Stimulated activated CD8-positive, alpha-beta memory T cell treated with anti-CD3 and anti-CD28 coated beads, Interleukin-12 subunit alpha, Interleukin-12 subunit beta, amount 100 ng/mL, for 4 hours (primary cell): ENCODE results near the gene MOK.

Experiments used
- DNase-seq: peaks from one replicate; pipeline ENCODE4 v3.0.0-alpha.2; 2020; ENCODE audit warnings: low read depth

MOK gene

DNA sequence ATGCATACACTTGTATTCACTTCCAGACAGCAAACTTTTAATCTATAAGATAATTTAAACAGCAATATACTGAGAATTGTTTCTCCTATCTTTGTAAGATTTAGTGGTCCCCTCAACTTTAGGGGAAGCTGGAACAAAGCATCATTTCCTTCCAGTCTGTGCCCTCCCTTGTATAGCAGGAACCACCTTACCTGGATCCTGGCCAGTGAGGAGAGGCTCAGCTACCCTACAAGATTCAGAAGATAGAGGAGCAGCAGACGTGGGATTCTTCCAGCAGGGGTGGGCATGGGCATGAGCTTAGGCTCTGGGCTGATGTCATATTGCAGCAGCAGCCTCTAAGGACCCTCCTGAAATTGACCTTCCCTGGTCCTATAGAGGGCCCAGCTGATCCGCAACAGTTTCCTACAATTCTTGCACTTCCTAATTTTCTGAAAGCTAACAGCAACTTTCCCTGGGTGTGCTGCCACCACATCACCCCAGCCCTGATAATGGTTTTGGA lies 21.3 kb downstream of the MOK start:
- no peak for DNase-seq

DNA sequence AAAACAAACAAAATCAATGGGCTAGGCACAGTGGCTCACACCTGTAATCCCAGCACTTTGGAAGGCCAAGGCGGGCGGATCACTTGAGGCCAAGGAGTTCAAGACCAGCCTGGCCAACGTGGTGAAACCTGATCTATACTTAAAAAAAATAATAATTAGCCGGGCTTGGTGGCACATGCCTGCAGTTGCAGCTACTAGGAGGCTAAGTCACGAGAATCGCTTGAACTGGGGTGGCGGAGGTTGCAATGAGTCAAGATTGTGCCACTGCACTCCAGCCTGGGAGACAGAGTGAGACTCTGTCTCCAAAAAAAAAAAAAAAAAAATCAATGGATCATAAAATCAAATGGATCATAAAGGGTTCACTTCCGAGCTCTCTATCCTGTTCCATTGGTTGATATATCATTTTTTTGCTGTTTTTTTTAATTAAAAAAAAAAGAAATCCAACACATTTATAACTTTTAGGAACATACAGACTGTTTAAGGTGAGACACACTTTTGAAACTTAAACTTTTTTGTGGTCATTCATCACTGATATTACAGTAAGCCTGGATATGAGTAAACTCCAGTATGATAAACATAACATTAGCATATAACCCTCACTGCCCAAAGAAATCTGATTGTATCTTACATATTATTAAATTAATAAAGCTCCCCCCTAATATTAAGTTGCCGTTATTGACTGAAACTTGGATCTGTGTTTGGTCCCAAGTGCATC lies 22.1 kb downstream of the MOK start:
- DNase-seq: no peak

DNA sequence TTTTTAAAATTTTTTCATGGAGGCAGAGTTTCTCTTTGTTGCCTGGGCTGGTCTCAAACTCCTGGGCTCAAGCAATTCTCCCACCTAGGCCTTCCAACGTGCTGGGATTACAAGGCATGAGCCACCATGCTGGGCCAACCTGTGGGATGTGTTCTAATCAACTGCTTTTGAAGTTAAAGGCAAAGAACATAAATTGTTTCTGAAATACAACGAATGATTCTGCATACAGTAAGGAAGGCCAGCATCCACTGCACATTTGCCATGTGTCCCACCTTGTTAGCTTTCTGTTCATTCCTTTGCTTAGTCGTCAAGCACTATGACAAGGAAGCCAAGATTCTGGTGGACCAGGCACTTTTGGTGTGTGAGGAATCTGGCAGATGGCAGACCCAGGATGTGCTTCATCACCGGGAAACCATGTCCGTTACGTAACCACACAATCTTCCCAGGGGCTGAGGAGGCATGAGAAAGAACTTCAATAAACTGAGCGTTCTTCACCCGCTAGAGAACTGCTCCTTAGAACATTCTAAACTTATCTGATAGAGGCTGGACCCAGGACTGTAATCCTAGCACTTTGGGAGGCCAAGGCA lies 24.5 kb downstream of the MOK start:
- no peak for DNase-seq

DNA sequence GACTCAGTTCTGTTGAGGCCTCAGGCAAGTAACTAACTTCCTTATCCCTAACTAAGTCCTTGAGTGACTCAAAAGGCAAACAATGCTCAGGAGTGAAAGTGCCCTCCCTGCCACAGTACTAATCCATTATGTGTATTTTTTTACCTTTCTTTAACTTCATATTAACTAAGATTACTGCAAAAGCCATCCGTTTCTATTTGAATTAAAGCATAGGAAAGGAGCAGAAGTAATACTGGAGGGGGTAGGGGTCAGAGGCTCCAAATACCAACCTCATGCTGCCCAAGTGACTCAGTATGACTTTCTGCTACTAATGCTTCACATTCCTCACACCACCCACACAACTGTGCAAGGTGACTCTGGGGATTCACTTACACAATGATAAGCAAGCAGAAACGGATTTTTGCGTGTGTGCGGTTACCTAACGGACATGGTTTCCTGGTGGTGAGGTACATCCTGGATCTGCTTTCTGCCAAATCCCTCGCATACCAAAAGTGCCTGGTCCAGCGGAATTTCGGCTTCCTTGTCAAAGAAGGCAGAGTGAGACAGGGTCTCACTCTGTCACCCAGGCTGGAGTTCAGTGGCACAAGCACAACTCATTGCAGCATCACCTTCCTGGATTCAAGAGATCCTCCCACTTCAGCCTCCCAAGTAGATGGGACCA lies 25.1 kb downstream of the MOK start:
- no peak for DNase-seq

GRCh38 chr14:102279282-102279681 lies 25.7 kb downstream of the MOK start:
- no peak for DNase-seq

DNA sequence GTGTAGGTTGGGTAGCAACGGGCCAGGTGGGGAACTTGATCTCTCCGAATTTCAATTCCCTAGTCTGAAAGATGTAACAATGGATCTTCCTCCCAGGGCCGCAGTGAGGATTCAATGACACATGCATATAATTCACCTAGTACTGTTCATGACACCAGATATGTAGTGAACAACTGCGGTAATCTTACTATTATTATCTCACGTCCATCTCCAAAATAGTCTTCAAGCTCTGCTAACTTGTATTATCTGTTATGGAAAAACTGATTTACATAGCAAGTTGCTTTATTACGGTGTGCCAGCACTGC lies 26.4 kb downstream of the MOK start:
- no peak for DNase-seq

DNA sequence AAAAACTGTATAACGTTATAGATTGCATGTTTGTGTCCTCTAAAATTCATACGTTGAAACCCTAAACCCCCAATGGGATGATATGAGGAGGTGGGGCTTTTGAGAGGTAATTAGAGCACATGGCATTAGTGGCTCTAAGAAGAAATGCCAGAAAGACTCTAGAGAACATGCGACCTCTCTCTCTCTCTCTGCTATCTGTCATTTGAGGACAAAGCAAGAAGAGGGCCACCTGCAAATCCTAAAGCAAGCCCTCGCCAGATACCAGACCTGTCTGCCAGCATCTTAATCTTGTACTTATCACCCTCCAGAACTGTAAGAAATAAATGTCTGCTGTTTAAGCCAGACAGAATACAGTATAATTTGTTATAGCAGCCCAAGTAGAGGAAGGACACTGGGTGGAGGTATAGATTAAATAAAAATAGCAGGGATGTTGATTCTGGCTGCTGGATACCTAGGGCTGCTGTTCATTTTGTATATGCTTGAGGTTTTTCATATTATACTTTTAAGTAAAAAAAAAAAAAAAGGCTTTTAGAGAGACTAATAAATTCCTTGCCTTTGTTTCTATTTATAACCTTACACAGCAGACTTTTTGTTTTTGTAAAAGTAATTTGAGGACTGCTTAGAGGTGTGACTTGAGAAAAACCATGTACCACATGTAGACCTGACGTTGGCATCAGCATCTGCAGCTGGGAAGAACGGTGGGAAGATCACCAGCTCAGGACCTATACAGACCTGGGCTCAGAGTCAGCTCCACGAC lies 26.9 kb downstream of the MOK start:
- no peak for DNase-seq

DNA sequence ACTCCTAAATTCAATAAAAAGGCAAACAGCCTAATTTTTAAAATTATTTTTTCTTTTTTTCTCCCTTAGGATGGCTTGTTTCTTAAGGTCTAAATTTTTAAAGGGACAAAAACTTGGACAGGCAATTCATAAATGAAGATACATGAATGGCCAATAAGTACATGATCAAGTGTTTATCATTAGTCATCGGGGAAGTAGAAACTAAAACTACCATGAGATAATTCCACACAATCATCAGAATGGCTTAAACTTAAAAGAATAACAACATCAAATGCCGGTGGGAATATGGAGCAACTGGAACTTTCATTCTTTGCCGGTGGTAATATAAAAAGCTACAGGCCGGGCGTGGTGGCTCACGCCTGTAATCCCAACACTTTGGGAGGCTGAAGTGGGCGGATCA lies 29.1 kb downstream of the MOK start:
- no peak for DNase-seq

GRCh38 chr14:102272392-102272791 lies 32.6 kb downstream of the MOK start:
- no peak for DNase-seq

- DNase-seq: no peak
Measured at GRCh38 chr14:102264775-102265174, 40.2 kb downstream of the MOK start.

DNA sequence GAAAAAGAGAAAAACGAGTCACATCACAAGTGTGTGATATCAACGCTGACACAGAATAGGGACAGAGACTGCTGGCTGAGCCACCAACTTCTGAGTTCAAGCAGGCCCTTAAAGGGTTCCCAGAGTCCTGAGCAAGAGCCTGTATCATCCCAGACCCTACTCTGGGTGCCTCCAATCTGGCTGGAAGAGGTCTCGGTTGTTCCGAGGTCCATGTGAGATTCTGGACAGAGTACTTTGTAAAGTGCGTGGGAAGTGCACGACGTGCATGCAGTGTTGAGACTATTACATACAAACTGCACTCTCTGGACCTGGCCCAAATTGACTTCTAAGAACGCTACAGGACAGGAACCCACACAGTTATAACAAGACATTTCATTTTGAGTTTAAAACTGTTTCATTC lies 40.6 kb downstream of the MOK start:
- no peak for DNase-seq

DNA sequence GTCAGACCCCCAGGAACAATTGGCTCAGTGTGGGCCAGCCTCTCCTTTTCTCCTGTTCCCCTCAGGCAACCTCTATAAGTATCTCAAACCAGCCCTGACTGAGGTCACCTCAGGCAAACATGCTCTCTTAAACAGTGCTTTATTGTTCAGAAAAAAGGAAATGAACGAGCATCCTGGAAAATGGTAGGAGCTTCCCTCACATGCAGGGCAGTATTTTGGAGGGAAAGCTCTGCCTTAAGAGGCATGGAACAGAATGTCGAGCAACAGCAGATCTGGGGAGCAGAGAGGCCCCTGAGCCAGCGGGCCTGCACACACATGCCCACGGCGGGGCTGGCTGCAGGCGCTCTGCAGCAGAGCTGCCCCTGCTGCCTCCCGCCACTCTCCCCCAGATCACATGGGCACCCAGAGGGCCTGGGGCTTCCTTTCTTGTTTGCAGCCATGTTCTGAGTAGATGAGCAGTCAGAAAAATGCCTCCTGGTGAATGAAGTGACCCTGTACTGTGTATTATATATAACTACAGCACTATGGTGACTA lies 42.0 kb downstream of the MOK start:
- no peak for DNase-seq

DNA sequence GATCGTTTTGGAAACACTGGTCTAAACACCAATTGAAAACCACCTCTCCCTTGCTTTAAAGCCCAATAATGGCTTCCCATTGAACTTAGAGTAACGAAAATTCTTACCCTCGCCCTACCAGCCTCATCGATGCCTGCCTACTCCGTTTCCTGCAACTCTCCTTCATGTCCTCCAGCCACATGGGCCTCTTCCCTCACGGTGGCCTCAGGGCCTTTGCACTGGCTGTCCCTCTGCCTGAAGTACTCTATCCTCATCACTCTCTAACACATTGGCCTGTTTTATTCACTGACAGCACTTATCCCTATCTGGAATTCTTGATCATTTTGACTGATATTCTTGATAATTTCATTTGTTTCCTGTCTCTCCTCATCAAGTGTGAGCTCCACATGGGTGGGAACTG lies 46.8 kb downstream of the MOK start:
- DNase-seq: no peak

- DNase-seq: no peak
Measured at GRCh38 chr14:102256716-102257115, 48.2 kb downstream of the MOK start.

- DNase-seq: no peak
Measured at GRCh38 chr14:102255401-102256190, 49.4 kb downstream of the MOK start.

DNA sequence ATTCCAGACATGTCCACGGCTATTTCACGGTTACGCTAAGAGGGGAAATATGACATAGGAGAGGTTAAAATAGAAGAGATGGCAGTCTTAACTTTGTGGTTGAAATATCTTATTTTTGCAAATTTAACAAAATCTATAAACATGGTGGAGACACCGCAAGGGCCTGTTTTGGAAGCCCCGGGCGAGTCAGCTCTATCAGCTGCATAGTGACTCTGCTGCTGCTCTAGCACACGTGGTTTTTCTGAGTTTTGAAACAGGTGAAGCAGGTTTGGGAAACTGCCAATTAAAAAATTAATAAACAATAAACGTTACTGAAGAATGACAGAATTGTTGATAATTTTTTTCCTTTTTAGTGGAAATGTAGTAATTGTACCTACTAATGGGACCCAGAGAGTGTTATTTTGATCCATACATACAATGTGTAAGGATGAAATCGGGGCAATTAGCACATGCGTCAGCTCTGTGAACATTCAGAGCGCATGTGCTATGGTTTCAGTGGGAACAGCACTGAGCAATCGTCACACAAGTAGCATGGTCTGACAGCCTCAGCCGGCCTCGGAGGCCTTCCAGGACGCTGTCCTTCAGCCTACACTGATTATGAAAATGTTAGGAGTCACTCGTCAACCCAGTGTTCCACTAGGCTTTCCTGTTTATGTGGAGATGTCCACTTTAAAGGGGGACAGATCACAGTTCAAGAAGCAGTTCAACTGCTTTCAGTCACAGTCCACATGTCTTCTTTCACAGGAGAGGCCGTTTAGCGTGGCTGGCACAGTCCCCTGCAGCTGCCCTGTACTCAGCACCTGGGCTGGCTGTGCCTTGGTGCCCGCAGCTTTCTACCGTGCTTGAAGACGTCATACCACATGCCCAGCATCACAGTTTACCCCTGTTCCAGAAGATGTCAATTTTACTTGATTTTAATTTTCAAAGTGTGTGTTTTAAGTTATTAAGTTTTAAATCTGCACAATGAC lies 51.8 kb downstream of the MOK start:
- DNase-seq: no peak

- no peak for DNase-seq
Measured at GRCh38 chr14:102251161-102251560, 53.8 kb downstream of the MOK start.

DNA sequence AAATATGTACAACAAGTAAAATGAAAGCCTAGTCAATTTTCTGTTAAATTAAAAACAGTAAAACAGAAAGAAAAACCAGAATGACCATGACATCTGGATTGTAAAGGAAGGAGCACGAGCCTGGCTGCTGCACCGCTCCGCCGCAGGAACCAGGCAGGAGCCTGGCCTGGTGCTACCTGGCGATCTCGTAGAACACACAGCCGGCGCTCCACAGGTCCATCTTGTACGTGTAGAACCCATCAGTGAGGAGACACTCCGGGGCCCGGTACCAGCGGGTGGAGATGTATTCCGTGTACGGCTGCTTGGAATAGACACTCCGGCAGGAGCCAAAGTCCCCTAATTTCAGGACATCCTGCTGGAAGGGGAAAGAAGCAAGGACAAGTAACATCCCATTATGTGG lies 54.3 kb downstream of the MOK start:
- DNase-seq: no peak

DNA sequence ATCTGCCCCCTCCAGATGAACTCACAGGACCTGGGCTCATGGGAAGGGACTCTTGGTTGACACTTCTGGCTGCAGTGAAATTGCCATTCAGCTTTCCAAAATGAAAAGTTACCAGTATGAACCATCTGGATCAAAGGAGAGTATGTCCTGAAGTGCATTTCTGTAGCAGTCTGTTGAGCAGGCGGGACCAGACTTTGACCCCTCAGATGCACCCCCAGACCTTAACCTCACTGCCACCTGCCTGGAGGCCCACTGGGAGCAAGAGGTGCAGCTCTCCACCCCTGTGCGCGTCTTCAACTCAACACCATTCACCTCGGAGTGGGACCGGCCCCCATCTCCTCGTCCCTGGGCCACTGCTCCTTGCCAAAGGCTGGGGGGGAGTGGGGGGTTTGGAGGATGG lies 55.0 kb downstream of the MOK start:
- no peak for DNase-seq

- no peak for DNase-seq
Measured at GRCh38 chr14:102249041-102249440, 55.9 kb downstream of the MOK start.

- DNase-seq: no peak
Measured at GRCh38 chr14:102248121-102248520, 56.8 kb downstream of the MOK start.
